Cortex of kidney (tissue), 1 donor: ENCODE data around the gene RCC2.

ENCODE experiments used
- DNase-seq: peaks from one replicate; lab custom pipeline; 2025; lab: John Stamatoyannopoulos, UW

RCC2 gene

DNA sequence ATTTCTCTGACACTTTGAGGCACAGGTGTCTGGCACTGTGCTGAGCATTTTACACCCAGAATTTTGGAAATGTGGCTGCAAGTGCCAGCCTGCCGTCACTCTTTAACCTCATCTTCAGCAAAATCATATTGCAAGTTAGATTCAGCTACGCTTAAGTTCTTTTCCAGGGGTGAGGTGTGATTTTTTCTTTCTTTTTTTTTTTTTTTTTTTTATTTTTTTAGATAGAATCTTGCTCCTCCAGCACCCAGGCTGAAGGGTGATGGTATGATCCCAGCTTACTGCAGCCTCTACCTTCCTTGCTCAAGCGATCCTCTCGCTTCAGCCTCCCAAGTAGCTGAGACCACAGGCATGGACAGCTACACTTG, 2.5 kb upstream of the RCC2 start:
- DNase-seq: no peak

DNA sequence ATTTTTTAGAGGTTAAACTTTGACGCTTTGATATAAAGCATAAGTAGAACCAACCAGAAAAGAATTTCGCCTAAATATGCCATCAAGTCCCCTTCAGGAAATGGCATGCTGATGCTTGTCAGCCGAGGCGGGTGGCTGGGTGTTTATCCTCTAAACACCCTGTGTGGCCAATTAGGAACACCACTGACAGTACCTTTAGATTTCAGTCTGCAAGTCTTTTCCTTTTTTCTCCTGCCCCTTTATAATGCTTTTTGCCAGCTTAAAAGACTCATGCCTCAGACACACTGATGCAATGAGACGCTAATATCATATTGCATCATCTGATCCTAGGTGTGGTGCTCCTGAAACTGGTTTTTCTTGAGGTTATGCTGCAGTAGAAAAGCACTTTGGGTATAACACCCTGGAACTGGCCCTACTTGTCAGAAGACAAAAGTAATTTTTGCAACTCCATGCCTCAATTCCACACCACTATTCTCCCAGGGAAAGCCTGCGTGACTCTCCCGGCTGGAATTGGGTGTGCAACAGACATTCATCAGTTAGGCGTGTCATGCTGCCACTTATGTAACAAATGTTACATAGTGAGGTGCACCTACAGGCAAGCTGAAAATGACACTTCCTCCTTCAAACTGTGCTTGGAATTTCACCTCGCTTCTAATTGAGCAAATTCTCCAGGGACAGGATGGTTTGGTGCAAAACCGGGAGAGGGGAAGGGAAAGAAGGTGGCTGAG, 2.0 kb upstream of the RCC2 start:
- no peak for DNase-seq

DNA sequence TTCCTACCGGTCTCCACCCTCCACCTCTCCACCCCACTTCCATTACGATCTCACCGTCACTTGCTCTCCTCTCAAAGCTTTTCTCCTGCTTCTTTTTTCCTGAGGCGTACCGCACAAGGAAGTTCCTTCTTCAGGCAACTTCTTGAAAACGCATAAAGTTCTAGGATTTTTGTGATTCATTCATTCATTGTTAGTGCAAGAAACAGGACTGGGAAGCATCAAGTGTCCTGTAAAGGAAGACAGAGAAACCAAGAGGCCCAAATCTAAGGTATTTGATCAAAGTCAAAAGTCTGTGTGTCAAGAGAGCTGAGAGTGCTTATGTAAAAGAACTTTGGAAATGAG, 1.3 kb upstream of the RCC2 start:
- no peak for DNase-seq

DNA sequence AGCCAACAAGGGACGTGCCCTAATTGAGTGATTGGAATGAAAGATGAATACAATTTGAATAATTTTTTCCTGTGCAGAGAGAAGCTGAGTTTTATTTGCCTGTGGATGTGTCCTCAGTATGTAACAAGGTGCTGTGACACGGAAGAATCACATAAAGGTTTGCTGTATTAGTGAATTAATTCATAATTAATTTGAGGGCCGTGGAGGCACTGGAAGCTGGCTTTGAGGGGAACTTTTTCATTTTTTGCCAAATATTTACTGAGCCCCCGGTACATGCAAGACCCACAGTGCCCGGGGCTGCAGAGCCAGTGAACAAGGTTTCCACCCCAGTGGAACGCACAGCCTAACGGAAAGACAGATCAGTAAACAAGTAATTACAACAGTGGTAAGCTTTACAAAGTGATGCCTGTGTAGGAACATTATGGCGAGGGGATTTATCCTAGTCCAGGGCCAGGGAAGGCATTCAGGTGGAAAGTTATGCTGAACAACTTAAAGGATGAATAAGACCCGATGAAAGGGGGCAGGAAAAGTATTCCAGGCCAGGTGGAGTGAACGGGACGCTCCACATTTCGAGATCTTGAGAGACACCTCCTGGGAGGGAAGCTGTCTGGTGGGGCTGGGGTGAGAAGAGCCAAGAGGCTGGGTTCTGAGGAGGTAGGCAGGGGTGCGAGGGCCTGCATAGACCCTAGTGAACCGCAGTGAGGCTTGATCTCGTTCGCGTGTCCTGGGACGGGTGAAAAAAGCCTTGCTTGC, 773 bp upstream of the RCC2 start:
- no peak for DNase-seq

DNA sequence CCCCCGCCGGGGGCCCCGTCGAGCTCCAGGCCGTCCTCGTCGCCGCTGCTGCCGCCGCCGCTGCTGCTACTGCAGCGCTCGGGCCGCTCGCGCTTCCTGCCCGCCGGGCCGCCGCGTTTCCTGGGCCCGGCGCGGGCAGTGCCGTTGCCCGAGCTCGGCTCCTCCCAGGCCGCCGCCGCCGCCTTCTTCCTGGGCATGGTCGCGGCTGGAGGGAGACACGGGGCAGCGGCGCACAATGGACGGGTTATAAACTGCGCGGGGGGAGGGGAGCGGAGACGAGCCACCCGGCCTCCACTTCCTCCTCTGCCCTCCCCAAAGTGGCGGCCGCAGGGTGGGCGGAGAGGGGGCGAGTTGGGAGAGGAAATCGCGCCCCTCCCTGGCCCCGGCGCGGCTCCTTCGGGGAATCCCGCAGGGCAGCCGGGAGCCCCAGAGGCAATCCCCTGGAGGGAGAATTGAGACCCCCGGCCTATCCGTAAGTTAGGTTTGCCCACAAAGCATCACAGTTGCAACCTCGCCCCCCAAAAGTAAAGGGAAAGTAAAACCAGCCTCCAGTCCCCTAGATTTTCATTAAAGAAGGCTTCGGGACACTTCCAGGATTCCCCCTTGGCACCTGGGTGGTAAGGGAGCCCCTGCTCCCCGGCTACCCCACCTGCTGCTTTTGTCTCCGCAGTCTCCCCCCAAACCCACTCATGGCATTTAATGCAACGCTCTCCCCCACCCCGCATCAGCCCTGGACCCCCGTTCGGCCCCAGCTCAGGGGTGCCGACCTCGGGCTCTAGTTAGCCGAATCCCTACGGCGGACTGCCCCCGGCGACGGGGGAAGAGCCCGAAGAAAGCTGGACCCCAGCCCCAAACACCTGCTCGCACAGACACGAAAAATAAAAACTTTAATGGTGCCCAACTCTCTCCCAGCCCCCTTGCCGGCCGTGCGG, 893 bp downstream of the RCC2 start:
- no peak for DNase-seq

DNA sequence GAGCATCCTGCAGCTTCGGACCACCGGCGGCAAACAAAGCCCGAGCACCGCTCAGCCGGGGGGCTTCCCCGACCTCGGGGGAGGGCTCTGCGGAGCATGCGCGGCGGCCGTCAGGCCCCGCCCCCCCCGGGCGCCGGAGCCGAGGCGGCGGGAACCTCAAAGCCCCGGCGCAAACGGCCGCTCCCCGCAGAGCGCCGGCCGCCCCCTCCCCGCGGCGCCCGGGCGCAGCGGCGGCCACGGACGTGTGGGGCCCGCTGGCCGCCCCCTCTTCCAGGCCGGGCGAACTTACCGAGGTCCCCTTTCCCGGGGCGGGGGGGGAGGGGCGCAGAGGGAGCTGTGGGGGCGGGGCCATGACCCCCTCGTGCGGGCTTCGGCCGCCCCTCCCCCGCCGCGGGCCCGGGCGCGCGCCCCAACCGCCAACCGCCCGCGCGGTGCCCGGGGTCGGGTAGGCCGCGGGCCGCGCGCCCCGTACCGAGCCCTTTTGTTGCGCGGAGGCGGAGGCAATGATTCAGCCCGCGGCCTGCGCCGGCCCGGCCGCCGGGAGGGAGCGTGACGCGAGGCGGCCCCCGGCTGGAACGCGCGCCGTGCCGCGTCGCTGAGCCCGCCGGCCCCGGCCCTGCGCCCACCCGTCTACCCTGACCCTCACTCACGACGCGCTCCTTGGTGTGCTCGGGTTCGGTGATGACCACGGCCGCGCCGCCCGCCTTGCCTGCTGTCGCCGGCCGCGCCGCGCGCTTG, 1.7 kb downstream of the RCC2 start:
- no peak for DNase-seq

DNA sequence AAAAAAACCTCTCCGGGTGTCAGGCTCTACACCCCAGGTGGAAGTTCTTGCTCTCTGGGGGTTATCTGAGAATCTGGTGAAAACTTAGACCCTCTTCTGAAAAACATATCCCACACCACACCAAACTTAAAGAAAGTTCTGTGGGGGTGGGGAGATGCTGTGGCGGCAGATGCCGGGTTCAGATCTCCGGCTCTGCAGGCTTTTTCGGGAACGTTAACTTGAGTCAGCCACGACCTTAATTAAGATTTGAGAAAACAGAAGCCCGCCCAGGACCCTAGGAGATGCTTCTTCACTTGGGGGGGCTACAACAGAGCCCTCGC, 2.3 kb downstream of the RCC2 start:
- no peak for DNase-seq

DNA sequence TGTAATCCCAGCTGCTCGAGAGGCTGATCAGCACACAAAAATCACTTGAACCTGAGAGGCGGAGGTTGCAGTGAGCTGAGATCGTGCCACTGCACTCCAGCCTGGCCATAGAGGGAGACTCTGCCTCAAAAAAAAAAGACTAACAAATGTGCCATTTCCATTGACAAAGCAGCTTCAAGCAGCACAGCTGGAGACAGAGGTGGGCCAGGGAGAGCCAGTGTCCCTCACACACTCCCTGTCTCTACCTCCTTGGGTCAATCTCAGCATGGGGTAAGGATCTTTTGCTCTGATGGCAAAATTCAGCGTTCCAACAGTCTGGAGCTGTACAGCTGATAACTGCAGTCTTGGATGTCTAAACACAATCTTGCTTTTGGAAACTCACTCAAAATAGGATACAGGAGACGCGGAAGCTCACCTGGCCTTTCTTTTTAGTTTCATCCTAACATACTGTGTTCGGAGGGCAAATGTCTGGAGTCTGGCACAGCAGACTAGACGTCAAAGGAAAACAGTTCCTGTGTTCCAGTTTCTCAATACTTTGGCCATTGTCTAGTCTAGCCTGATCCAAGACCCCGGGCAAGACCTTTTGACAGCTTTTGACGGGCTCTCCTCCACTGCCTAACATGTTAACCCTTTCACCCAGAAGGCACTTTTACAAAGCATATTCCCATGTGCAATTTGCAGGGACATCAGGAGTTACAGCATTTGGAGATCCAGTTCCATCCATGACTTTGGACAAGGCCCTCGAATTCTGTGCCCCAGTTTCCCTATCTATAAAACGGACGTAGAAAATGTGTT, 2.9 kb downstream of the RCC2 start:
- no peak for DNase-seq

DNA sequence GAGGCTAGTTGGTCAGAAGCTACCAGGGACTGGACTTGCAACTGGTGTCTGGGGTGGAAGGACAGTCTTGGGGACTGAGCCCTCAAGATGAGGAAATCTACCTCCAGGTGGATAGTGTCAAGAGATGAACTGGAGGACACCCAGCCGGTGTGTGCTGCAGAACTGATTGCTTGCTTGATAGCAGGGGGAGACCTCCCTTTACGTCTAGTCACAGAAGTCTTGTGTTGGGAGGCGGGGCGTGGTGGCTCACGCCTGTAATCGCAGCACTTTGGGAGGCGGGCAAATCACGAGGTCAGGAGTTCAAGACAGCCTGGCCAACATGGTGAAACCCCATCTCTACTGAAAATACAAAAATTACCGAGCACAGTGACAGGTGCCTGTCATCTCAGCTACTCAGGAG, 4.9 kb downstream of the RCC2 start:
- no peak for DNase-seq

DNA sequence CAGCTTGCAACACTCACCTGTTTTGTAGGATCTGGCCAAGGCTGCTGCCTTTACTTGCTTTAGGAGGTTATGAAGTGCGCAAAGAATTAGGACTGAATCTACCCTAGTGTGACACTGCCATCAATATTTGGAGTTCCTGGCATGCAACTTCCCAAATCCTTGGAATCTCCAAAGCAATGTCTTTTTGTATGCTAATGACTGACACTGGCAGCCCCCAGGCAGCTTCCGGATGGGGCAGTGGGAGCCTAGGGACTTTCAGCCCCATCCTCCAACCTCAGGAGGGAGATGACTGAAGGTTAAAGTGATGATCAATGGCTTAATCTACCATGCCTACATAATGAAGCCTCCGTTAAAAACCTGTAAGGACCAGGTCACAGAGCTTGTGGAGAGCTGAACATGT, 5.5 kb downstream of the RCC2 start:
- DNase-seq: no peak

DNA sequence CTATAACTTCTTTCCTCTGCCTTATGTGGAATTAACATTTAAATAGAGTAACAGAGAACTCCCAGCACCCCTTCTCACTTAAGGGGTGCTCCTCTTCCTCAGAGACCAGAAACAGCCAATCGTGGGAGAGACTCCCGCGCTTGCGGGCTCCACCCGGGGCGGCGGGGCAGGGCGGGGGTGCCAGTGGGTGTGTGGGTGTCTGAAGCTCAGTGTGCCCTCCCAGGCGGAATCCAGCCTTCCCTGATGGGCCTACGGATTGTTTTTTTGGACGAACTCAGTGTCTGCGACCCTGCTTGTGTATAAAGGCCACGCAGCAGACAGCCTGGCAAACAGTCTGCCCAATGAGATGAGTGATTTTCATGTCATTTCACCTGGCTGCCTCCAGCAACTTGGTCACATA, 6.2 kb downstream of the RCC2 start:
- no peak for DNase-seq

DNA sequence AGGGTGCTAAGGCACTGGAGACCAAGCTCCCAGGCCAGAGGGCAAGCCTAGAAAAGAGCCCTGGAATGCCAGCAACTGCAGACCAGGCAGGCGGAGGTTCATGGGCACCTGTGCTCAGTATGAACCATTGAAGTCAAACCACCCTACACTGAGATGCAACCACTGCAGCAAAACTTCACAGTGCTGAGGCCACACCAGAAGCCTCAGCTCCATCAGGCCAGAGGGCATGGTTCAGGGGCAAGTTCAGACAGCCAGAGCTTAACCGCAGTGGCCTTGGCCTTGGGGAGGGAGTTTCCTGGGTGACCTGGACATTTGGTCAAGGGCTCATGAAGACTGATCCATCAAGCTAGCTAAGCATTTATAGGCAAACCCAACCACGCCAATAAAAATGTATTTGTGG, 7.1 kb downstream of the RCC2 start:
- DNase-seq: no peak

DNA sequence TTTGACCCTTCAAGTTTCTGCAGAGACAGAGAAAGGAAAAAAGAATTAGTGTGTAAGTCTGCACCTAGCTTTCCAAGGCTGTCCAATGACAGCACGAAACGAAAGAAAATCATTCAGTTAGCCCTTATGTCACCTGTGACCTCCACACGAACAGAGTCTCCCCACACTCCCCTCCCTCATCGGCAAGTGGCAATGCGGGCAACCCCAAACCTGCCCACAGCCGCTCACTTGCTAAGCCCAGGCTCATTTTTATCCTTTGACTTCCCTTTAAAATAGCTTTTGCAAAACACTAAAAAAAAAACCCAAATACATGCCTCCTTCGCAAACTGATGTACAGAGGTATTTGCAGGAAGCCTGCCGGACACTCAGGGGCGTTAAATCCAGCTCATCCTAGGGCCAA, 10.3 kb downstream of the RCC2 start:
- no peak for DNase-seq

DNA sequence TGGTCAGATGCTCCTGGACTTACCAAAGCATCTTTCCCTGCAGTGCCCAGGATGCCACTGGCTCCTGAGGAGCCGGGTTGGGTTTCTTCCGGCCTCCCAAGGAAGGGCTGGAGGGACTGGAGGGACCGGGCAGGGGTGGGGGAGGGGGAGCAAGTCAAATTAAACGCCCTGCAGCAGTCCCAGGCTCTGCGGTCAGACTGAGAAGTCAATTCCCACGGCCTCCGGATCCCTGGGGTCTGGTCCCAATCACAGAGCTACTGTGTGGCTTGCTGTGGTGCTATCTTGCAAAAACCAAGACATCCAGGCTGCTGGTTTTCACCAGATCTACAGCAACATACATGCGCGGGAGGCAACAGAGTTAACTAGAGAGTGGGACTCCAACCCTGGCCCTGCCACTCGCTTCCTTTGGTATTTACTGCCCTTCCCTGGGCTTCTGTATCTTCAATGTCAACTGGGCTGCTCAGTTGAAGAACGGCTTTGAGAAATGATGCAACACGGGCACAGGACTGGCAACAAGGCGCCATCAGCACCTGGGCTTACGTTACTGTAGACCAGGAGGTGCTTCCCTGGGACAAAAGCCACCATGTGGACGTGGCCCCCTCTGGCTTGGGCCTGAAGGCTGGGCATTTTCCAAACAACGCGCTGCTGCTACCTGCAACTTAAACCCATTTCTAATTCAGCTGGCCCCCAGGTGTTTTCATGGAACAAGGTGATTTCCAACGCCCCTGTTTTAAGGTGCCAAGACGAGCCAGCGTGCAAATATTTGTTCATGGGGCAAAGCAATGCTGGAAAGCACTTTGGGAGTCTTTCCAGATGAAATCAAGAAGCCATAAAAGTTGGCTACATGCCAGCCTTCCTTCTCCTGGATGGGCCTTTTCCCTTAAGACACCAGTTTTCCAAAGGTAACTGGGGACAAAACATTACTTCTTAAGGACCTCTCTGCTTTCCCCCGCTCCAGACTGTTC, 11.5 kb downstream of the RCC2 start:
- no peak for DNase-seq

DNA sequence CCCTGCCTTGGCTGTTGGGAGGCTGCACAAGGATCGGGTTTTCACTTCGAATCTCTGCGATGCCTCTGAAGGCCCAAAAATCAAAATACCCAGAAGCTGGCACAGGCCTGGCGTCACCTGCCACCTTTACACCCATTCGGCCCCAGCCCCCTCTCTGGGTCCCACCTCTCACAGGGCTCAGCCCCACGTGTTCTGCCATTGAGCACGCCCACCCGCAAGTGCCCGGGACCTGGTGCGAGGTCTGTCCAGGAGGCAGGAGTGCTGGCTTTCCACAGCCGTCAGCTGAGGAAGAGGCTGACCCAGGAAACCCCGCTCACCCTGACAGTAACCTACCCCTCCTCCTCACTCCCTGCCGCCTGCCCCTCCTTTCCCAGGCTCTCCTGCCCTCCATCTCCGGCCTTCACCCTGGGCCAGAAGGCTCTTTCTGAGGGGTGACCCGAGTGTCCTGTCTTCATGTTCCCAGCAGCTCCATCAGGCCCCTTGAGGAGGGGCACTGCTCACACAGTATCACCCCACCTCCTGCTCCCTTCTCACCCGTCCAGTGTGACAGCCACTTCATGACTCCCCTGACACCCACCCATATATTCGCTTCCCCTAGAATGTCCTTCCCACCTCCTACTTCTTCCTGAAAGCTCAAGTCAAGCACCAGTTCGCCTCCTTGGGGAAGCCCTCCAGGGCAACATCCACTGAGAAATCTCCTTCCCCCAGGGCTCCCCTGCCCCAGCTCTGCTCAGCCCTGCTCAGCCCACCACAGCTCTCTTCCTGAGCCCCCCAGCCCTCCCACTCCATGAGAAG, 13.5 kb downstream of the RCC2 start:
- DNase-seq: no peak

DNA sequence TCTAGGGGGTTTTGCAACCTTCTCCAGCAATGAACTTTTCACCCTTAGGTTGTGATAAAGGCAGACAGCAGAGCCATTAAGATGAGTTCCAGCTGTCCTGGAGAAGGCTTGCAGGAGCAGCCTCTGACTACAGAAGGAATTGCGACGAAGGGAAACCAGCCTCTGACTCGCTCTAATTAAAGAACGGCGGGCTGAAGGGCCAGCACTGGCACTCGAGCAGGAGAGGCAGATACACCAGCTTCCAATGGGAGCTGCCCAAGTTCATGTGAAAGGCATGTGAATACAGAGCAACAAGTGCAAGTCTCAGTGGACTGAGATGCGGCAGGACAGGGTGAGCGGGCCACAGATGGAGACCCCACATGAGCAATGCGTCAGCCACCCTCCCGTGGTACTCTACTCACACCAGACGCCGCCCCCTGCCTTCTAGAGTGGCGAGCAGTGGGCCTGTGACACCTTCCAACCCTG, 15.7 kb downstream of the RCC2 start:
- no peak for DNase-seq

DNA sequence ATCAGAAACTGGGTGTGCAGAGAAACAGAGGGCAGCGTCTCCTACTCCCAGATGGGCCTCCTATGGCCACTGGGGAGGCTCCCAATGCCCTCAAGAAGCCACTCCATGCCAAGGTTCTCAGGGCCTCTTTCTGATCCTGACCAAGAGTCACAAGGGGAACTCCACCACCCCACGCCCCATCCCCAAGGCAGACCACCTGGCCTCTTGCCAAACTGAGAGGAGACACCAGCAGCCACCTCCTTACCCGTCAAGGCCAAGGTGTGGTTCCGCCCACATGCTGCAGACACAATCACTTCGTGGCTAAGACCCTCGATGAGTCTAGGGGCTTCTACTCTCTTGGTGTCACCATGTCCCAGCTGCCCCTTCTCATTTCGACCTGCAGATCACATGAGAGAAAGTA, 17.0 kb downstream of the RCC2 start:
- no peak for DNase-seq

DNA sequence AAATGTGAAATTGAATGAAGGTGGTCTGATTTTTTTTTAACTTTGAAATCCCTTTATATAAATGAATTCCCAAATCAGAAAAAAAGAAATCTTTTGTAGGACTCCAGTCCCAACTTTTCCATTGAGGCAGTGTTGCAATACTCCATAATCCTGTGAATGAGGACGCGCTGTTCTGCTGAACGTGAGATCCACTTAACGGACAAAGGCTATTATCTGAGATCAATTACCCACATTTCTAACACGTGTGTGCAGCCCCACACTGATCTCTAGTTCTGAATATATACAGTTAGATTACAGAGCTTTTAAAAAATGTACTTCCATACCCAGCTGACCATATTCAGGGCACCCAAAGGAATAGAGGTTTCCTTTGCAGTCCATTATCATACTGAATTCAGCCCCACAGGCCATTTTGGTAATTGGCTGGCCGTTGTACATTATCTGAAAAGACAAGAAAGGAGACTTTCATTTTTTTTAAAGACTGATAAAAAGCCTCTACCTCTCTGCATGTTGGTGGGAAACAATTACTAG, 19.0 kb downstream of the RCC2 start:
- no peak for DNase-seq
